HL-60 (cell line): ENCODE data around the gene CFAP251.

Experiments
- DNase-seq, 2 experiments: peaks; one replicate each; pipeline ENCODE4 v3.0.0-alpha.2; 2010 to 2020; ENCODE audit warnings: low read depth in 1 of 2, low spot score in 1 of 2
- H3K27ac ChIP-seq: fragments of 250-450 bp; sonication (Bioruptor Pico); replicated peaks from 2 replicates; pipeline ENCODE4 v1.5.1; 2020; ENCODE audit warnings: mild to moderate bottlenecking, moderate library complexity
- H3K27me3 ChIP-seq: fragments of 250-450 bp; sonication (Bioruptor Pico); 2 replicates; pipeline ENCODE4 v1.5.1; 2021; ENCODE audit warnings: mild to moderate bottlenecking, moderate library complexity; ENCODE audit not compliant: insufficient read depth, poor library complexity, severe bottlenecking
- H3K4me3 ChIP-seq: replicated peaks from 2 replicates; pipeline ENCODE4 v1.5.1; 2011; ENCODE audit warnings: mild to moderate bottlenecking, control low read depth, low read length; ENCODE audit not compliant: insufficient read depth
- GABPA ChIP-seq: IDR thresholded peaks from 2 replicates; pipeline ENCODE4 v1.6.1; 2012; ENCODE audit warnings: low read depth
- POLR2AphosphoS5 ChIP-seq: IDR thresholded peaks from 2 replicates; pipeline ENCODE4 v1.6.1; 2012; ENCODE audit warnings: low read depth
- SPI1 ChIP-seq: IDR thresholded peaks from 2 replicates; pipeline ENCODE4 v1.6.1; 2012; ENCODE audit warnings: low read depth, mild to moderate bottlenecking, borderline replicate concordance
- TF ChIP-seq, protein P1 (sequence below): IDR thresholded peaks from 2 replicates; pipeline ENCODE4 v1.6.1; 2012; ENCODE audit warnings: low read depth; ENCODE audit not compliant: insufficient replicate concordance
- TF ChIP-seq, protein P2 (sequence below): IDR thresholded peaks from one replicate; pipeline ENCODE4 v1.5.1; 2011; ENCODE audit warnings: low read length, control low read depth, inconsistent platforms; ENCODE audit not compliant: insufficient read depth

CFAP251 gene

DNA sequence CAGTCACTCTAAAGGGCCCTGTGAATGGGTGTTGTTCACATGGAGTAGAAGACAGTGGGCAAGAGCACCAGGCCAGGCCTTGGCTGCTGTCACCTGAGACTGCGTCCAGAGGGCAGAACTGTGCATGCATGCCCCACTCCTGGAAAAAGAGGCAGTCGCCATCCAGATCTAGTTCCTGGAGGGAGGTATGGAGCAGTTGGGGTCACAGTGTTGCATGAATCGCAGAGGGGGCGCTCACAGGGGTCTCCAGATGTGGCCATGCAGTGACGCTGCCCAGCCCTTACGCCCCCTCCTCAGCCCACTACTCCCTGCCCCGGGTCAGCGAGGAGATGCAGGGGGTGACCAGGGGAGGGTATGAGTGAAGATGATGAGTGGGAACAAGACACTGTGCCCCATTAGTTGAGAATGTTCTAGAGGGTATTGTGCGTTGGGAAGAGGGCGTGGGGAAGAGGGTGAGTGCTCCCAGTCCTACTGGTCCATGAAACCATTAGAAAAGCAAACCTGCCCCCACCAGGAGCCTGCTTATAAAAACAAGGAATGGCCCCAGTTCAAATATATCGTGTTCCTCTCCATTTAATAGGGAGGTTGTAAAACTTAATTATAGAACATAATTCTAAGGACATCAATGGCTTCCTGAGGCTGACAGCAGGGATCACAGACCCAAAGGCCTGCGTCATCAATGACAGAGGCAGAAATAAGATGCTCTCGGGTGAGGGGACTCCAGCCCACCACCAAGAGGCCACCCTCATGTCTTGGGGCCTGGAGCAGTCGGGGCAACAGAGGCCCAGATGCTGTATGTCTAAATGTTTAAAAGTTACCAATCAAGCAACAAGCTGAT lies 71.1 kb downstream of the CFAP251 start:
- TF ChIP-seq, protein P1, sequence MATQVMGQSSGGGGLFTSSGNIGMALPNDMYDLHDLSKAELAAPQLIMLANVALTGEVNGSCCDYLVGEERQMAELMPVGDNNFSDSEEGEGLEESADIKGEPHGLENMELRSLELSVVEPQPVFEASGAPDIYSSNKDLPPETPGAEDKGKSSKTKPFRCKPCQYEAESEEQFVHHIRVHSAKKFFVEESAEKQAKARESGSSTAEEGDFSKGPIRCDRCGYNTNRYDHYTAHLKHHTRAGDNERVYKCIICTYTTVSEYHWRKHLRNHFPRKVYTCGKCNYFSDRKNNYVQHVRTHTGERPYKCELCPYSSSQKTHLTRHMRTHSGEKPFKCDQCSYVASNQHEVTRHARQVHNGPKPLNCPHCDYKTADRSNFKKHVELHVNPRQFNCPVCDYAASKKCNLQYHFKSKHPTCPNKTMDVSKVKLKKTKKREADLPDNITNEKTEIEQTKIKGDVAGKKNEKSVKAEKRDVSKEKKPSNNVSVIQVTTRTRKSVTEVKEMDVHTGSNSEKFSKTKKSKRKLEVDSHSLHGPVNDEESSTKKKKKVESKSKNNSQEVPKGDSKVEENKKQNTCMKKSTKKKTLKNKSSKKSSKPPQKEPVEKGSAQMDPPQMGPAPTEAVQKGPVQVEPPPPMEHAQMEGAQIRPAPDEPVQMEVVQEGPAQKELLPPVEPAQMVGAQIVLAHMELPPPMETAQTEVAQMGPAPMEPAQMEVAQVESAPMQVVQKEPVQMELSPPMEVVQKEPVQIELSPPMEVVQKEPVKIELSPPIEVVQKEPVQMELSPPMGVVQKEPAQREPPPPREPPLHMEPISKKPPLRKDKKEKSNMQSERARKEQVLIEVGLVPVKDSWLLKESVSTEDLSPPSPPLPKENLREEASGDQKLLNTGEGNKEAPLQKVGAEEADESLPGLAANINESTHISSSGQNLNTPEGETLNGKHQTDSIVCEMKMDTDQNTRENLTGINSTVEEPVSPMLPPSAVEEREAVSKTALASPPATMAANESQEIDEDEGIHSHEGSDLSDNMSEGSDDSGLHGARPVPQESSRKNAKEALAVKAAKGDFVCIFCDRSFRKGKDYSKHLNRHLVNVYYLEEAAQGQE: no peak
- TF ChIP-seq, protein P2, sequence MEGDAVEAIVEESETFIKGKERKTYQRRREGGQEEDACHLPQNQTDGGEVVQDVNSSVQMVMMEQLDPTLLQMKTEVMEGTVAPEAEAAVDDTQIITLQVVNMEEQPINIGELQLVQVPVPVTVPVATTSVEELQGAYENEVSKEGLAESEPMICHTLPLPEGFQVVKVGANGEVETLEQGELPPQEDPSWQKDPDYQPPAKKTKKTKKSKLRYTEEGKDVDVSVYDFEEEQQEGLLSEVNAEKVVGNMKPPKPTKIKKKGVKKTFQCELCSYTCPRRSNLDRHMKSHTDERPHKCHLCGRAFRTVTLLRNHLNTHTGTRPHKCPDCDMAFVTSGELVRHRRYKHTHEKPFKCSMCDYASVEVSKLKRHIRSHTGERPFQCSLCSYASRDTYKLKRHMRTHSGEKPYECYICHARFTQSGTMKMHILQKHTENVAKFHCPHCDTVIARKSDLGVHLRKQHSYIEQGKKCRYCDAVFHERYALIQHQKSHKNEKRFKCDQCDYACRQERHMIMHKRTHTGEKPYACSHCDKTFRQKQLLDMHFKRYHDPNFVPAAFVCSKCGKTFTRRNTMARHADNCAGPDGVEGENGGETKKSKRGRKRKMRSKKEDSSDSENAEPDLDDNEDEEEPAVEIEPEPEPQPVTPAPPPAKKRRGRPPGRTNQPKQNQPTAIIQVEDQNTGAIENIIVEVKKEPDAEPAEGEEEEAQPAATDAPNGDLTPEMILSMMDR: no peak
- no peak for TF ChIP-seq POLR2AphosphoS5
- TF ChIP-seq GABPA: no peak
- Histone ChIP-seq H3K4me3 (no peak overlapping the region), H3K27ac (no peak overlapping the region), H3K27me3 (no peaks in the 10 kb centered on the region)
- DNase-seq: no peak

DNA sequence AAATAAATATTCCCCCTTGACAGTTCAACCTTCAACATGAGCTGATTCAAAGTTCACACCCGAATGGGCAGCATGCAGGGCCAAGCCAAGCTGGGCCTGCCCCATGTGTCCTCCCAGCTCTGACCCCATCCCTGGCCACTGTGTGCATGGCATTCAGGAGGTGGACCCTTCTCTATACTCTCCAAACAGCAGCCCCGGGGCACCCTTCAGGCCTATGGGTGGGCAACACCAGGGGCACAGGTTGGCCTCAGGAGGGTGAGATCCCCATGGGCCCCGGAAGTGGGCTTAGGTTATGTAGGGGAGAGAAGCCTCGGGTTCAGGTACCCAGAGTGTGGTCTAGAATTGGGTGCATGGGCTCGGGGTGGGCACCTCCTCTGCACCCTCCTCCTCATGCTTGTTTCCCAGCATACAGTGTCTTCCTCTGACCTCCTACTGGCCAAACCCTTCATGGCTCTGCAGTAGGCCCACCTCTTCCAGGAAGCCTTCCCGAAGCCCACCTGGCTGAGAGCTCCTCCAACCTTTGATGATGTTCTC lies 71.8 kb downstream of the CFAP251 start:
- TF ChIP-seq, protein P1: no peak
- TF ChIP-seq SPI1 (no peak), POLR2AphosphoS5 (no peak), GABPA (no peak)
- TF ChIP-seq, protein P2: no peak
- no peaks in the 10 kb centered on the region for H3K27me3 ChIP-seq
- H3K4me3 ChIP-seq: no peak overlapping the region
- DNase-seq: no peak
- H3K27ac ChIP-seq: no peak overlapping the region

DNA sequence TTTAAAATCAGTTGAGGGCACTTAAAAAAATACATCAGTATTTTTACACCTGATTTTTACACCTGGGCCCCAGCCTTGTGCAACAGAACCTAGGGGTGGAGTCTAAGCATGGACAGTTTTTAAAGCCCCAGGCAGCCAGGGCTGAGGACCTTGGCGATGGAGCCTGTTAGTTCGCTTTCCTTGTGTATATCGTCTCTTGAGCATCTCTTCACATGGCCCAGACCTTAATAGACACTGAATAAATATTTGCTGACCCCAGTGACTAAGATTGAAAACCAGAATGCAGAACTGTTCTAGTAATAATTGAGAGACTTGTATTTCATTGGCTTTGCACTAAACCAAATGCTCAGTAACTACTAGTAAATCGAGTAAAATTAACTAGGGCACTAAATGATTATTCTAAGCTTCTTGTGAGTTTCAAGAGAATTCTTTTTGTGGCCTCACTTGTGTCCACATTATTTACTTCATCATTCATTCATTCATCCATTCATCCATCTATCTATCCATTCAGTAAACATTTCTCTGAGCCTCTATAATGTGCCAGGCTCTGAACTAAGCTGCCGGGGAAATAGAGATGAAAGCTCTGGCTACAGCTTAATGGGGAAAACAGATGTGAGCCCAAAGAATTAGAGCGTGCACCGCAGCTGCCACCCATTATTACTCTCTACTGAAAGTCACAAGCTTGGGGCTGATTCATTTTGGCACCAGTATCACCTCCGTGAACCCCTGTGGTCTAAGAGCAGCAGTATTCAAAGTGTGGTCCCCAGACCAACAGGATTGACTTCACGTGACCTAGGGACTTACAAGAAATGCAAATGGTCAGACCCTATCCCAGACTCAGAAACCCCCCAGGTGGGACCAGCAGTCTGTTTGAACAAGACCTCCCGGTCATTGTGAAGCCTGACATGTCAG lies 72.6 kb downstream of the CFAP251 start:
- Histone ChIP-seq H3K27ac (no peak overlapping the region), H3K4me3 (no peak overlapping the region), H3K27me3 (no peaks in the 10 kb centered on the region)
- no peak for DNase-seq
- TF ChIP-seq, protein P1: no peak
- TF ChIP-seq GABPA: no peak
- no peak for TF ChIP-seq POLR2AphosphoS5
- TF ChIP-seq, protein P2: no peak
- TF ChIP-seq SPI1: no peak
